T-helper 1 cell (primary cell): ENCODE data around the gene LRRC23.
A peak's percentile ranks its signal among the peaks of the same experiment; 100 is the strongest.

Experiments
- DNase-seq, 5 donors: peaks; one replicate each; pipeline ENCODE4 v3.0.0-alpha.2; 2012 to 2020

Gene LRRC23

GRCh38 chr12:6927379-6928021 is 22.9 kb downstream of the LRRC23 start, which contains the start of gene ATN1:
TSS of gene ATN1 (plus strand) at chr12:6927959. CDS start at chr12:6934002, 6,043 bp downstream.
- peak in 3 of 5 donors; percentile 33 to 38 (median 34) for DNase-seq

- DNase-seq: peak in 1 of 5 donors; percentile 53
Observed at GRCh38 chr12:6928022-6928702, 23.5 kb downstream of the LRRC23 start.

GRCh38 chr12:6928703-6929407 is 24.2 kb downstream of the LRRC23 start:
- no peak for DNase-seq

- no peak for DNase-seq
Observed at GRCh38 chr12:6929466-6930452, 25.1 kb downstream of the LRRC23 start.

GRCh38 chr12:6932766-6933165 is 28.1 kb downstream of the LRRC23 start:
- DNase-seq: no peak

- no peak for DNase-seq
Observed at GRCh38 chr12:6934110-6934509, 29.5 kb downstream of the LRRC23 start.

- DNase-seq: no peak
Observed at GRCh38 chr12:6935371-6936193, 31.0 kb downstream of the LRRC23 start.

GRCh38 chr12:6936194-6936635 is 31.6 kb downstream of the LRRC23 start:
- no peak for DNase-seq

GRCh38 chr12:6936636-6937480 is 32.2 kb downstream of the LRRC23 start:
- DNase-seq: peak in 4 of 5 donors; percentile 25 to 52 (median 46)

GRCh38 chr12:6937481-6938352 is 33.1 kb downstream of the LRRC23 start:
- peak; percentile 89 to 98 (median 91) for DNase-seq

- DNase-seq: peak in 1 of 5 donors; percentile 15
Observed at GRCh38 chr12:6938353-6939190, 34.0 kb downstream of the LRRC23 start.

GRCh38 chr12:6939191-6939540 is 34.5 kb downstream of the LRRC23 start:
- no peak for DNase-seq

GRCh38 chr12:6941267-6941666 is 36.6 kb downstream of the LRRC23 start:
- DNase-seq: no peak

- DNase-seq: no peak
Observed at GRCh38 chr12:6941782-6942181, 37.2 kb downstream of the LRRC23 start.

GRCh38 chr12:6942331-6942665 is 37.7 kb downstream of the LRRC23 start:
- DNase-seq: no peak

- peak; percentile 66 to 90 (median 77) for DNase-seq
Observed at GRCh38 chr12:6943389-6943721, 38.7 kb downstream of the LRRC23 start.

- peak; percentile 57 to 95 (median 67) for DNase-seq
Observed at GRCh38 chr12:6943722-6944380, 39.2 kb downstream of the LRRC23 start, which contains the start of the genes C12orf57 and RNU7-1. TSS of gene C12orf57 (plus strand) at chr12:6944022. CDS start at chr12:6944122, 100 bp downstream. TSS of gene RNU7-1 (plus strand) at chr12:6943816.
